Vagina (tissue), 2 donors: ENCODE data around the gene PAPPA.

Source experiments
- POLR2A ChIP-seq, 2 donors: fragments of 450-650 bp; IDR thresholded peaks; one replicate each; pipeline ENCODE4 v1.6.1; 2017; ENCODE audit warnings: antibody characterized with exemption in 2 of 2, mild to moderate bottlenecking in 2 of 2, moderate library complexity in 2 of 2
- POLR2AphosphoS5 ChIP-seq, 2 donors: sonication (generic); formaldehyde crosslinking; IDR thresholded peaks; one replicate each; pipeline ENCODE4 v1.9.0; 2017; ENCODE audit warnings: antibody characterized with exemption in 2 of 2, mild to moderate bottlenecking in 2 of 2, low read depth in 1 of 2; ENCODE audit not compliant: insufficient read depth in 1 of 2
- TF ChIP-seq, protein P1 (sequence below), 3 experiments: fragments of 450-650 bp in 2 of 3; fragments of 200-600 bp in 1 of 3; sonication (generic) in 1 of 3; IDR thresholded peaks; one replicate each; pipeline ENCODE4 v1.5.1; 2017 to 2019; ENCODE audit warnings: antibody characterized with exemption in 3 of 3, mild to moderate bottlenecking in 2 of 3, moderate library complexity in 2 of 3

DNA sequence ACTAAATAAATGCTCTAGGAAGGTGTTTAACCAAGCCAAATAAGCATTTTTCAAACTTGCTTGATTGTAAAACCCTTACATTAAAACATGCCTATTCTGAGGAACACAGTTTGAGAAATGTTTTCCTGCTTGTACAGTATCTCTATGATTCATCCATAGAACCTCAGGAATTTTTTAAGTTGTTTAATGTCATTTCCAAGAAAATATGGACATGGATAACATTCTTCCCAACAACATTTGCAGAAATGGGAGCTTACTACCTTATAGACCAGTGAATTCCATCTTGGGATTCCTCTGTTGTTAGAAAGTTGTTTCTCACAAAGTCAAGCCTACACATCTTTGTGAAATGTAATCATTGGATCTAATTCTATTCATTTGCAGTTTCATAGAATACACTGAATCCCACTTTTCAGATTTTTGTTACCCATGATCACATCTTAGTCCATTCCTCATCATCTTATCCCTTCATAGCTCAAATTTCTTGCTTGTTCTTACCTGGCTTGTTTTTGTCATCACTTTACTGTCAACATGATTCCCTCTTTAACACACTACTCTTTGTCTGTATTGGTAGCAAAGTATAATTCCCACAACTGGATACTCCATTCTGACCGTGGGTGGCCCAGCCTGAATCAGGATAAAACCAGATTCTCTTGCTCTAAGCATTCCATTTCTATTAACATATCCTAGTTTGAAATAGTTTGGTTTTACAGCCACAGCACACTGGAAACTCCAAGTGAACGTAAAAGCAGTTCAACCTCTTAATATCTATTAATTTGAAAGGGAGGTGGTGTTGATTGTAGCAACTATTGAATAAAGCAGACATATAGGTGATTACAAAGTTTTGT lies 49.4 kb upstream of the PAPPA start:
- TF ChIP-seq POLR2A (IDR thresholded peaks at IDR 0.05) (no peak), POLR2AphosphoS5 (IDR thresholded peaks at IDR 0.05; ENCODE audit: insufficient read depth in 1 of 2, low read depth in 1 of 2) (no peak)
- TF ChIP-seq, protein P1, sequence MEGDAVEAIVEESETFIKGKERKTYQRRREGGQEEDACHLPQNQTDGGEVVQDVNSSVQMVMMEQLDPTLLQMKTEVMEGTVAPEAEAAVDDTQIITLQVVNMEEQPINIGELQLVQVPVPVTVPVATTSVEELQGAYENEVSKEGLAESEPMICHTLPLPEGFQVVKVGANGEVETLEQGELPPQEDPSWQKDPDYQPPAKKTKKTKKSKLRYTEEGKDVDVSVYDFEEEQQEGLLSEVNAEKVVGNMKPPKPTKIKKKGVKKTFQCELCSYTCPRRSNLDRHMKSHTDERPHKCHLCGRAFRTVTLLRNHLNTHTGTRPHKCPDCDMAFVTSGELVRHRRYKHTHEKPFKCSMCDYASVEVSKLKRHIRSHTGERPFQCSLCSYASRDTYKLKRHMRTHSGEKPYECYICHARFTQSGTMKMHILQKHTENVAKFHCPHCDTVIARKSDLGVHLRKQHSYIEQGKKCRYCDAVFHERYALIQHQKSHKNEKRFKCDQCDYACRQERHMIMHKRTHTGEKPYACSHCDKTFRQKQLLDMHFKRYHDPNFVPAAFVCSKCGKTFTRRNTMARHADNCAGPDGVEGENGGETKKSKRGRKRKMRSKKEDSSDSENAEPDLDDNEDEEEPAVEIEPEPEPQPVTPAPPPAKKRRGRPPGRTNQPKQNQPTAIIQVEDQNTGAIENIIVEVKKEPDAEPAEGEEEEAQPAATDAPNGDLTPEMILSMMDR (IDR thresholded peaks at IDR 0.05), result no peak
